ENCODE measurements around the gene ARMH1. TPM values are rescaled to one million over a fixed set of nuclear protein-coding genes. Genes with fewer than 3 reads are reported as not detected.

ARMH1 gene
- total and polyA plus RNA-seq, 9 donors = 3.1 to 13.8 (median 5.7) TPM

- no peak overlapping the region for H3K27ac ChIP-seq
- WGBS, 3 donors = 91 to 93% (median 91%) methylated on average over 5 of the region's 5 CpGs
- TF ChIP-seq POLR2A (IDR thresholded peaks at IDR 0.05) = no peak
- no peak for TF ChIP-seq CTCF (IDR thresholded peaks at IDR 0.05)
- TF ChIP-seq EP300 (IDR thresholded peaks at IDR 0.05) = no peak
- peaks cover 7% of the 10 kb centered on the region for H3K4me1 ChIP-seq (ENCODE audit: insufficient read depth)
- peak in 1 of 5 donors; percentile 2 for DNase-seq
- H3K36me3 ChIP-seq = no peaks in the 10 kb centered on the region
- no peak overlapping the region for H3K4me3 ChIP-seq
- intact Hi-C loops (cut with DNase I) = no loop called here
- H3K27me3 ChIP-seq = no peaks in the 10 kb centered on the region
- H3K9me3 ChIP-seq = no peaks in the 10 kb centered on the region
Measured at GRCh38 chr1:44679468-44679867, 5.0 kb downstream of the ARMH1 start.

- intact Hi-C loops (cut with DNase I) = no loop called here
- WGBS, 3 donors = 84 to 88% (median 87%) methylated on average over 14 of the region's 14 CpGs
- H3K27me3 ChIP-seq = no peaks in the 10 kb centered on the region
- H3K9me3 ChIP-seq = no peaks in the 10 kb centered on the region
- DNase-seq = no peak
- H3K4me3 ChIP-seq = no peak overlapping the region
- peaks cover 2% of the 10 kb centered on the region for H3K4me1 ChIP-seq (ENCODE audit: insufficient read depth)
- TF ChIP-seq EP300 (IDR thresholded peaks at IDR 0.05) = no peak
- no peak for TF ChIP-seq POLR2A (IDR thresholded peaks at IDR 0.05)
- TF ChIP-seq CTCF (IDR thresholded peaks at IDR 0.05) = no peak
- no peaks in the 10 kb centered on the region for H3K36me3 ChIP-seq
- H3K27ac ChIP-seq = no peak overlapping the region
Measured at GRCh38 chr1:44681905-44682882, 7.7 kb downstream of the ARMH1 start.

- TF ChIP-seq EP300 (IDR thresholded peaks at IDR 0.05) = no peak
- TF ChIP-seq POLR2A (IDR thresholded peaks at IDR 0.05) = no peak
- no peak for TF ChIP-seq CTCF (IDR thresholded peaks at IDR 0.05)
- no peak overlapping the region for H3K4me3 ChIP-seq
- no peaks in the 10 kb centered on the region for H3K27me3 ChIP-seq
- intact Hi-C loops (cut with DNase I) = no loop called here
- no peak for DNase-seq
- H3K4me1 ChIP-seq (ENCODE audit: insufficient read depth) = peaks cover 2% of the 10 kb centered on the region
- 92 to 96% (median 95%) methylated on average over 3 of the region's 3 CpGs for WGBS, 3 donors
- H3K27ac ChIP-seq = no peak overlapping the region
- H3K9me3 ChIP-seq = no peaks in the 10 kb centered on the region
- no peaks in the 10 kb centered on the region for H3K36me3 ChIP-seq
Measured at GRCh38 chr1:44682883-44683265, 8.4 kb downstream of the ARMH1 start.

- WGBS, 3 donors = 93 to 100% (median 100%) methylated on average over 1 of the region's 1 CpG
- intact Hi-C loops (cut with DNase I) = no loop called here
- no peak for DNase-seq
- no peak overlapping the region for H3K27ac ChIP-seq
- no peak overlapping the region for H3K4me3 ChIP-seq
- peaks cover 6% of the 10 kb centered on the region for H3K4me1 ChIP-seq (ENCODE audit: insufficient read depth)
- no peaks in the 10 kb centered on the region for H3K27me3 ChIP-seq
- H3K9me3 ChIP-seq = no peaks in the 10 kb centered on the region
- no peak for TF ChIP-seq CTCF (IDR thresholded peaks at IDR 0.05)
- no peak for TF ChIP-seq POLR2A (IDR thresholded peaks at IDR 0.05)
- TF ChIP-seq EP300 (IDR thresholded peaks at IDR 0.05) = no peak
- H3K36me3 ChIP-seq = no peaks in the 10 kb centered on the region
Measured at GRCh38 chr1:44684525-44684924, 10.0 kb downstream of the ARMH1 start.

Measured in ovary (tissue), 9 donors.